Stimulated activated CD4-positive, alpha-beta T cell treated with anti-CD3 and anti-CD28 coated beads, Interleukin-12 subunit alpha, Interleukin-12 subunit beta, amount 100 ng/mL, for 48 hours (primary cell): ENCODE data around the gene ECM2.

Source experiments
- DNase-seq, 3 donors: peaks; one replicate each; pipeline ENCODE4 v3.0.0-alpha.2; 2020; ENCODE audit warnings: low read depth in 2 of 3, low spot score in 1 of 3

The ECM2 gene

GRCh38 chr9:92468206-92468605, 67.6 kb downstream of the ECM2 start:
- no peak for DNase-seq

- no peak for DNase-seq
Observed at GRCh38 chr9:92467511-92467910, 68.3 kb downstream of the ECM2 start.

- DNase-seq, result no peak
Observed at GRCh38 chr9:92467041-92467440, 68.7 kb downstream of the ECM2 start.

GRCh38 chr9:92463984-92464383, 71.8 kb downstream of the ECM2 start:
- DNase-seq, result no peak

- no peak for DNase-seq
Observed at GRCh38 chr9:92463387-92463786, 72.4 kb downstream of the ECM2 start.

GRCh38 chr9:92457576-92457975, 78.2 kb downstream of the ECM2 start:
- no peak for DNase-seq

- DNase-seq, result no peak
Observed at GRCh38 chr9:92455217-92455616, 80.6 kb downstream of the ECM2 start.

- no peak for DNase-seq
Observed at GRCh38 chr9:92446536-92446935, 89.3 kb downstream of the ECM2 start.
